IMR-90 (cell line): ENCODE data around the gene NOS3. TPM values are rescaled to one million over a fixed set of nuclear protein-coding genes. Genes with fewer than 3 reads are reported as not detected.

Source experiments
- ATAC-seq: fragments of 200-7000 bp; cut with Tn5 transposase; 2 replicates; pipeline ENCODE4 v1.9.1; 2020; ENCODE audit warnings: low read depth, mild to moderate bottlenecking, moderate library complexity
- BruUV-seq: library from RNA; stranded (reverse); fragments of 400-500 nt; replicated peaks from 2 replicates; lab custom pipeline; 2021; lab: Mats Ljungman, UMichigan
- CTCF ChIA-PET: fragments of 300-600 bp; formaldehyde crosslinking; extraction: SDS; loops from one replicate; lab custom pipeline; 2021; ENCODE audit warnings: antibody characterized with exemption; lab: Yijun Ruan, JAX
- POLR2A ChIA-PET: fragments of 300-600 bp; sonication (Branson Sonifier 250); formaldehyde crosslinking; loops from one replicate; lab custom pipeline; 2022; ENCODE audit warnings: antibody characterized with exemption; ENCODE audit not compliant: unreplicated experiment; lab: Charles Lee
- DNase-seq: peaks from one replicate; pipeline ENCODE4 v3.0.0; 2013
- H2AFZ ChIP-seq: replicated peaks from 2 replicates; pipeline ENCODE3; 2013; ENCODE audit warnings: low read length, mild to moderate bottlenecking; ENCODE audit not compliant: poor library complexity
- H2AK5ac ChIP-seq: 2 replicates; pipeline ENCODE4 v1.6.1; 2013; ENCODE audit warnings: low read depth, low read length, inconsistent platforms
- H2AK9ac ChIP-seq: replicated peaks from 2 replicates; pipeline ENCODE3; 2013; ENCODE audit warnings: mild to moderate bottlenecking, low read depth, low read length, moderate library complexity; ENCODE audit not compliant: poor library complexity
- H2BK120ac ChIP-seq: 2 replicates; pipeline ENCODE4 v1.6.1; 2013; ENCODE audit warnings: low read depth, low read length, inconsistent platforms
- H2BK15ac ChIP-seq: 3 replicates; pipeline ENCODE4 v1.6.1; 2013; ENCODE audit warnings: low read depth, low read length, inconsistent platforms
- H2BK20ac ChIP-seq: 2 replicates; pipeline ENCODE4 v1.6.1; 2013; ENCODE audit warnings: low read depth, mild to moderate bottlenecking, inconsistent platforms, low read length, moderate library complexity
- H2BK5ac ChIP-seq: 2 replicates; pipeline ENCODE4 v1.6.1; 2013; ENCODE audit warnings: mild to moderate bottlenecking, low read depth, low read length, inconsistent platforms; ENCODE audit not compliant: poor library complexity, severe bottlenecking
- H3K14ac ChIP-seq: replicated peaks from 2 replicates; pipeline ENCODE4 v1.6.1; 2013; ENCODE audit warnings: low read depth, low read length, inconsistent platforms
- H3K18ac ChIP-seq: 2 replicates; pipeline ENCODE4 v1.6.1; 2013; ENCODE audit warnings: low read depth, low read length, control low read depth
- H3K23ac ChIP-seq: 2 replicates; pipeline ENCODE4 v1.6.1; 2013; ENCODE audit warnings: low read depth, low read length, inconsistent platforms
- H3K27ac ChIP-seq: 2 replicates; pipeline ENCODE4 v1.5.1; 2013; ENCODE audit warnings: mild to moderate bottlenecking, control low read depth, low read length; ENCODE audit not compliant: insufficient read depth
- H3K27me3 ChIP-seq: 2 replicates; pipeline ENCODE4 v1.6.1; 2013; ENCODE audit warnings: low read length; ENCODE audit not compliant: control insufficient read depth, insufficient read depth
- H3K36me3 ChIP-seq: 2 replicates; pipeline ENCODE4 v1.6.1; 2013; ENCODE audit warnings: low read length, mixed read lengths; ENCODE audit not compliant: control insufficient read depth, insufficient read depth
- H3K4ac ChIP-seq: 2 replicates; pipeline ENCODE4 v1.6.1; 2013; ENCODE audit warnings: low read depth, low read length, inconsistent platforms
- H3K4me1 ChIP-seq: 2 replicates; pipeline ENCODE4 v1.6.1; 2013; ENCODE audit warnings: low read length, mixed read lengths; ENCODE audit not compliant: control insufficient read depth, insufficient read depth
- H3K4me2 ChIP-seq: 2 replicates; pipeline ENCODE4 v1.6.1; 2013; ENCODE audit warnings: low read depth, mild to moderate bottlenecking, control low read depth, low read length, moderate library complexity
- H3K4me3 ChIP-seq: 2 replicates; pipeline ENCODE4 v1.5.1; 2013; ENCODE audit warnings: low read depth, mild to moderate bottlenecking, control low read depth, low read length, moderate library complexity; ENCODE audit not compliant: insufficient read depth
- H3K56ac ChIP-seq: 2 replicates; pipeline ENCODE4 v1.6.1; 2013; ENCODE audit warnings: low read length, inconsistent platforms; ENCODE audit not compliant: insufficient read depth; ENCODE audit errors: extremely low read depth
- H3K79me1 ChIP-seq, 2 experiments: 2 replicates each; pipeline ENCODE4 v1.6.1; 2013; ENCODE audit warnings: low read length in 2 of 2, inconsistent platforms in 1 of 2, low read depth in 1 of 2
- H3K9ac ChIP-seq: 2 replicates; pipeline ENCODE4 v1.6.1; 2013; ENCODE audit warnings: low read depth, low read length, control low read depth
- H3K9me1 ChIP-seq: 2 replicates; pipeline ENCODE4 v1.6.1; 2013; ENCODE audit warnings: low read length, inconsistent platforms; ENCODE audit not compliant: insufficient read depth
- H3K9me3 ChIP-seq: 2 replicates; pipeline ENCODE4 v1.6.1; 2013; ENCODE audit warnings: low read length; ENCODE audit not compliant: control insufficient read depth, insufficient read depth
- H4K20me1 ChIP-seq: 2 replicates; pipeline ENCODE4 v1.6.1; 2013; ENCODE audit warnings: low read length, inconsistent platforms; ENCODE audit not compliant: insufficient read depth
- H4K5ac ChIP-seq: 2 replicates; pipeline ENCODE4 v1.6.1; 2013; ENCODE audit warnings: mild to moderate bottlenecking, low read depth, low read length, control low read depth
- H4K8ac ChIP-seq, 2 experiments: 2 replicates each; pipeline ENCODE4 v1.6.1; 2013; ENCODE audit warnings: low read depth in 2 of 2, low read length in 2 of 2, control low read depth in 1 of 2, inconsistent platforms in 1 of 2
- H4K91ac ChIP-seq: 2 replicates; pipeline ENCODE4 v1.6.1; 2013; ENCODE audit warnings: low read depth, low read length, inconsistent platforms; ENCODE audit not compliant: insufficient read depth
- BHLHE40 ChIP-seq: fragments of 150-350 bp; IDR thresholded peaks from 2 replicates; pipeline ENCODE4 v1.6.1; 2016; ENCODE audit warnings: mild to moderate bottlenecking, low read depth, low read length
- CEBPB ChIP-seq: IDR thresholded peaks from 2 replicates; pipeline ENCODE4 v1.6.1; 2012; ENCODE audit warnings: low read depth, low read length, improper control_type of control experiment
- CHD1 ChIP-seq: IDR thresholded peaks from 2 replicates; pipeline ENCODE4 v1.6.1; 2012; ENCODE audit warnings: low read depth, low read length, improper control_type of control experiment
- CTCF ChIP-seq: conservative IDR thresholded peaks from 2 replicates; pipeline ENCODE4 v1.5.1; 2012; ENCODE audit warnings: mild to moderate bottlenecking, low read depth, low read length, improper control_type of control experiment
- ELK1 ChIP-seq: fragments of 150-350 bp; IDR thresholded peaks from 2 replicates; pipeline ENCODE4 v1.6.1; 2016; ENCODE audit warnings: low read depth, mild to moderate bottlenecking, low read length, moderate library complexity, borderline replicate concordance
- FOS ChIP-seq: fragments of 150-350 bp; IDR thresholded peaks from 2 replicates; pipeline ENCODE4 v1.6.1; 2016; ENCODE audit warnings: low read depth, low read length
- MAFK ChIP-seq: IDR thresholded peaks from 2 replicates; pipeline ENCODE4 v1.6.1; 2012; ENCODE audit warnings: low read depth, low read length, improper control_type of control experiment
- MAZ ChIP-seq: IDR thresholded peaks from 2 replicates; pipeline ENCODE4 v1.6.1; 2012; ENCODE audit warnings: low read depth, mild to moderate bottlenecking, low read length, improper control_type of control experiment, moderate library complexity, borderline replicate concordance
- MXI1 ChIP-seq: IDR thresholded peaks from 2 replicates; pipeline ENCODE4 v1.6.1; 2012; ENCODE audit warnings: low read depth, mild to moderate bottlenecking, low read length, moderate library complexity, borderline replicate concordance
- NFE2L2 ChIP-seq: fragments of 150-350 bp; IDR thresholded peaks from 2 replicates; pipeline ENCODE4 v1.6.1; 2016; ENCODE audit warnings: low read depth, mild to moderate bottlenecking, low read length
- POLR2A ChIP-seq: IDR thresholded peaks from 2 replicates; pipeline ENCODE4 v1.6.1; 2012; ENCODE audit warnings: mild to moderate bottlenecking, low read depth, low read length
- RAD21 ChIP-seq: IDR thresholded peaks from 2 replicates; pipeline ENCODE4 v1.6.1; 2012; ENCODE audit warnings: low read length, improper control_type of control experiment
- RCOR1 ChIP-seq: IDR thresholded peaks from 2 replicates; pipeline ENCODE4 v1.6.1; 2012; ENCODE audit warnings: mild to moderate bottlenecking, low read length, improper control_type of control experiment; ENCODE audit not compliant: insufficient replicate concordance
- RFX5 ChIP-seq: IDR thresholded peaks from 2 replicates; pipeline ENCODE4 v1.8.0; 2012; ENCODE audit warnings: low read depth, mild to moderate bottlenecking, low read length, moderate library complexity
- SMC3 ChIP-seq: fragments of 150-350 bp; IDR thresholded peaks from 2 replicates; pipeline ENCODE4 v1.6.1; 2016; ENCODE audit warnings: low read depth, mild to moderate bottlenecking, antibody characterized with exemption, low read length, moderate library complexity
- USF2 ChIP-seq: fragments of 150-350 bp; IDR thresholded peaks from 2 replicates; pipeline ENCODE4 v1.6.1; 2017; ENCODE audit warnings: mild to moderate bottlenecking, antibody characterized with exemption, low read length, low read depth
- WGBS, 2 experiments: methylation state at CpG; one replicate each; pipeline versions ENCODE4 v1.1.5 to v1.1.7; 2013; ENCODE audit warnings: missing lambda C conversion rate in 2 of 2; ENCODE audit not compliant: insufficient read length in 1 of 2; ENCODE audit errors: extremely low coverage in 2 of 2; 5-methylcytosine and 5-hydroxymethylcytosine counted together
- dilution Hi-C: fragments of 300-500 bp; cut with HindIII; formaldehyde crosslinking; loops from one replicate; pipeline ENCODE4 v1.14.3; 2018; ENCODE audit warnings: low sequenced_read_pairs; ENCODE audit not compliant: unreplicated experiment
- in situ Hi-C: fragments of 300-500 bp; cut with MboI; formaldehyde crosslinking; loops from 3 replicates; pipeline ENCODE4 v1.14.3; 2019; ENCODE audit warnings: low sequenced_read_pairs, inconsistent platforms, mixed read lengths
- intact Hi-C: fragments of 100-400 bp; cut with micrococcal nuclease; formaldehyde crosslinking; loops from 2 replicates; pipeline ENCODE4 v1.10.0; 2022
- polyA plus RNA-seq, 3 experiments: library from polyadenylated mRNA; depleted of rRNA; stranded (reverse); fragments of >200 nt; gene quantifications; 2 replicates each; pipeline ENCODE4 v1.2.3, GENCODE V29; 2012; ENCODE audit warnings: low replicate concordance in 1 of 3
- total RNA-seq: library from RNA; depleted of rRNA; stranded (reverse); fragments of >200 nt; gene quantifications from 2 replicates; pipeline ENCODE4 v1.2.3, GENCODE V29; 2012

NOS3 gene
- total and polyA plus RNA-seq, 2 of the 4 experiments (the other 2 are of a cell fraction), result 0.72 to 2.0 TPM

- Histone ChIP-seq H3K4ac (peak overlapping the region; percentile 71), H4K20me1 (no peaks in the 10 kb centered on the region), H2BK5ac (no peak overlapping the region), H3K4me3 (no peak overlapping the region), H3K4me2 (no peak overlapping the region), H2BK20ac (peak overlapping the region; percentile 64), H2AFZ (peak overlapping the region; percentile 52), H3K9me1 (no peaks in the 10 kb centered on the region), H2BK120ac (peak overlapping the region; percentile 66), H3K27me3 (no peaks in the 10 kb centered on the region; the same call in 1 of the 2 replicates), H2AK9ac (peak overlapping the region; percentile 6), H3K18ac (peak overlapping the region; percentile 63; the same call in 1 of the 2 replicates), H3K9ac (peak overlapping the region; percentile 61), H3K56ac (peak overlapping the region; percentile 46), H4K91ac (peak overlapping the region; percentile 92), H4K8ac (peak overlapping the region; percentile 78 to 85), H3K14ac (peak overlapping the region; percentile 73; the same call in 1 of the 2 replicates), H3K23ac (peak overlapping the region; percentile 45; the same call in 1 of the 2 replicates), H3K79me1 (no peaks in the 10 kb centered on the region), H3K27ac (peak overlapping the region; percentile 79), H2AK5ac (peak overlapping the region; percentile 22; the same call in 1 of the 2 replicates), H2BK15ac (no peak overlapping the region), H3K4me1 (peaks cover 13% of the 10 kb centered on the region; the same call in 1 of the 2 replicates), H3K9me3 (no peaks in the 10 kb centered on the region), H3K36me3 (no peaks in the 10 kb centered on the region; the same call in 1 of the 2 replicates), H4K5ac (peak overlapping the region; percentile 86)
- POLR2A ChIA-PET, result no interaction called here
- no peak for DNase-seq
- in situ Hi-C loops, result no loop called here
- no TSS peak for BruUV-seq
- peak; percentile 7 for ATAC-seq
- dilution Hi-C loops, result no loop called here
- TF ChIP-seq MXI1 (no peak), BHLHE40 (no peak), FOS (no peak), USF2 (no peak), RFX5 (no peak), RCOR1 (no peak), SMC3 (no peak), MAFK (no peak), CEBPB (no peak), CHD1 (no peak), RAD21 (no peak), ELK1 (no peak), POLR2A (no peak), NFE2L2 (no peak), MAZ (no peak), CTCF (no peak)
- WGBS, 2 experiments, result 0% methylated on average over 1 of the region's 2 CpGs; no CpG with 5 or more reads in 1 of the 2 experiments
- CTCF ChIA-PET, result interaction anchor here (0.6 to 2.4 kb wide), 9 partner anchors 9 to 89 kb away, joined by 3 to 18 read pairs (median 4); partner anchors contain the start of gene ABCB8
- intact Hi-C loops, result loop anchor here (1.0 to 2.0 kb wide), 4 partner anchors 57 to 211 kb away; no protein-coding TSS in a partner anchor
Observed at GRCh38 chr7:150962290-150962552, 28.6 kb upstream of the NOS3 start.
